Cardiac septum (tissue), 1 donor: ENCODE measurements around the gene LYST. TPM values are rescaled to one million over a fixed set of nuclear protein-coding genes. Genes with fewer than 3 reads are reported as not detected.

ENCODE experiments used
- DNase-seq: peaks from one replicate; pipeline ENCODE4 v3.0.0-alpha.2; 2020; ENCODE audit warnings: low spot score
- intact Hi-C: fragments of 100-400 bp; cut with DNase I; formaldehyde crosslinking; loops from one replicate; pipeline ENCODE4 v1.14.0; 2022
- total RNA-seq: library from RNA; stranded (reverse); fragmentation: NEBNext Ultra II Directional; extraction: Animal tissue kit (Norgen Biotek cat#: 25700); gene quantifications from one replicate; pipeline ENCODE4 v1.2.1, GENCODE V29; 2021
- donor health status: DM: no; HTN: no; CAD: no.

LYST gene
- total RNA-seq, 1 donor from 2014 or later: 15.4 TPM

DNA sequence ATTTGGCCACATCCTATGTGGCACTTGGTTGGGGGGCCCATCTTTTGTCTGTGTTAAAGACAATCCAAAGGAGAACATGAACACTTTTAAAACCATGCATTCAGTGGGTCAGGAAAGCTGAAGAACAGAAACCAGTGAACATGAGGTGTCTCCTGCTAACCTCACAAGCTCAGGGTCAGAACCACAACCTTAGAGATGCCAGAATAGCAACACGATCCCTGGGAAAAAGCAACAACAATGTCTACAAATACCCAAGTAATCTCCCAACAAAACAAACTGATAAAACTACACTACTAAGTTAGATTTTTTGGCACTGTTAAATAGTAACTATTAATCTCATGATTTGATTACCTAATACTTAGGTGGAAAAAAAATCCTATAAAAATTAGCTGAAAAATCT lies 183.1 kb downstream of the LYST start:
- DNase-seq: no peak
- intact Hi-C loops: no loop called here

DNA sequence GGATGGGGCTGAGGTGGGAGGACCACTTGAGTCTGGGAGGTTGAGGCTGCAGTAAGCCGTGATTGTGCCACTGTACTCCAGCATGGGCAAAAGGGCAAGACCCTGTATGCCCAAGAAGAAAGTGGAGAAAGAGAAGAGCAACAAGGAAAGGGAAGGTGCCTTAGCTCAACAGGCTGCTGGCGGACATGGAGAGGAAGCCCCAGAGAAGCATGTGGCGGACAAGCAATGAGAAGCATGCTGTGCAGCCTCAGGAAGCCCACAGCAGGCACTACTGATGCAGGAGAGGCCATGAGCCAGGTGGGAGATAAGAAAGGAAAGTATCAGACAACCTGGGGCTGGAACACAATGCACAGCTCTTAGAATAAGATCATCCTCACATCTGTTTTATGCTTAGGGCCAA lies 184.5 kb downstream of the LYST start:
- intact Hi-C loops: no loop called here
- no peak for DNase-seq

DNA sequence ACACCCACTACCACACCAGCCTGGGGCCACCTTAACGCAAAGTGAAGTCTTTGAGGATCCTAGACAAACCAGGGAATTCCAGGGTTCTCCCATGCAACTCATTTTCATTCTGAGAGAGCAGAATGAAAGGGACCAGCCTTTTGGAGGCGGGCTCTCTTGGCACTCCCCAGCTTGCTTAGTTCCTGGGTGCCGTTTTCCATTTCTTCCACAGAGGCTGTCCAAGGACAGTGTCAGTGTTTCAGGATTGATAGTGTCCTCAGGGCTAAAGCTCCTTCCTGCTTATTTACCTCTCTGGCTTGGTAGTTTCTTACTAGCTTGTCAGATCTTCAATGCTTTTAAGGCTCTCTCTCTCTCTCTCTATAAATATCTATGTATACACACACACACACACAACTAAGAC lies 187.1 kb downstream of the LYST start:
- DNase-seq: no peak
- intact Hi-C loops: no loop called here

DNA sequence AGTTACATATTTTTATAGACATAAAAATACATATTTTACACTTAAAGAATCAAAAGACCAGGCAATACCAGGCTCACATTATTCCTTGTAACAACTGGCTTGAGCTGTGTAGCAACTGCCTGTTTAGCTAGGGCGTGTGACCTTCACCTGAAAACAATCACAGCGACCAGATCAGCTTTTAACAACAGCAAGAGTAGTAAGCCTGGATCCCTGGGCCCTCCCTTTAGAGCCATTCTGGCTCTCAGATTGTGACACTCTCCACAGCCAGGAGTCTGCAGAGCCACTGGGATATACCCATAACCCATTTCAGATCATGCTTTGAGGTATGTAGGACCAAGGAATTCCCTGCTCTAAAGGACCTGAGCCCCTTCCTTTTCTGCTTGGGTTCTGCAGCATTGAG lies 187.7 kb downstream of the LYST start:
- intact Hi-C loops: no loop called here
- no peak for DNase-seq

DNA sequence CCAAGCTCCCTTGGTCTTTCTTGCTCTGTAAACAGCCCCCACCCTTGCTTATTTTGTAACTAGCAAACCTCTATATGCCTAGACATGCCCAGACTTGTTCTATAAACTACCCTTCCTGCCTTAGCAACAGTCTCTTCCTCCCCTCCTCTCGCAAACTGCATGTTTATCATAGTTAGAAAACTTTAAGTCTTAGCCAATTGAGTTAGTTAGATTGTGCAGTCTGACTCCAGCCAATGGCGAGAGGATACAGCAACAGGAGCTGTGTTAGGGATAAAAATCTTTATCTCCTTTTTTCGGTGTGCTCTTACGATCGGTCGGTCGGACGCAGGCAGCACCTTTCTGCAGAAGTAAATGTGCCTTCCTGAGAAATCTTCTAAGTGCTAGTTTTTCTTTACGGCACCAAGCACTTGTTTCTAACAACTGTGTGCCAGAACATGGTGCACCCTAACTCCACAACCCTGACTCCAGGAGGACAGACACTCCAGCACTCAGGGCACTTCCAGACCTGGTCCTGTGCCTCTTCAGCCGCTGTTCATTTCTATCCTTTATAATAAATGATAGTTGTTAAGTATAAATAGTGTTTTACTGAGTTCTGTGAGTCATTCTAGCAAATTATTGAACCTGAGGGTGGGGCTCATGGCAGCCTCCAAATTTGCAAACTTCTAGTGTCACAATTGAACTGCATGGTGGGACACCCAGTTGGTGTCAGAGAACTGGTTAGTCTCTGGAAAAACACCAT lies 191.4 kb downstream of the LYST start:
- intact Hi-C loops: no loop called here
- DNase-seq: no peak

DNA sequence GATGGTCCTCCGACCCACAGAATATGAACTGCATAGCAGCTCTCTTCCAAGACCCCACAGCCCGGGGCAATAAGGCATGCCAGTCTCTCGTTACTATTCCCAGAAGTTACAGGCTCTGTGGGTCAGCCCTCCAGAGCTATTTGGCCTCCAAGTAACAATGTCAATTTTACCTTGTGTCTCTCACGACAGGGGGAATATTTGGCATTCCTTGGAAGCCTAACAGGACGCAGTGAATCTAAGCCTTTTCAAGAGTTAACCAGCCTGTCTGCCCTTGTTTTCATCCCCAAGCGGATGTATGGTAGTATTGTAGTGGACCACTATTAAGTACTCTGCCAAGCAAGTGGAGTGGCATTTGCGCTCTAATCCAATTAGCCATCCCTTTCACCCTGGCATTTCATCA lies 192.7 kb downstream of the LYST start:
- intact Hi-C loops: no loop called here
- DNase-seq: no peak

DNA sequence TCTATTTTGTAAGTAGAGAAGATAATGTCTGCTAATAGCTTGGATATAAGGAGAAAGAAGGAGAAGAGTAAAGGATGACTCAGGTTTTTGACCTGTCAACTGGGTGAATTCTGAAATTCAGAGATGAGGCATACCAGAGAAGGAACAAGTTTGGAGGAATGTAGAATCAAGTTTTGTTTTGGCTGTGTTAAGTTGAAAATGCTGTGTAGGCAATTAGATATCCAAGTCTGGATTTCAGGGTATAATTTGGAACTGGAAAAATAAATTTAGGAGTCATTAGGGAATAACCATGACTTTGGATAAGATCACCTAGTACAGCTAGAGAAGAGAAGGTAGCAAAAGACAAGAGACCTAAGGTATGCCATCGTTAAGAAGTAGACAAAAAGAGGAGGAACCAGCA lies 194.7 kb downstream of the LYST start:
- DNase-seq: no peak
- intact Hi-C loops: no loop called here

DNA sequence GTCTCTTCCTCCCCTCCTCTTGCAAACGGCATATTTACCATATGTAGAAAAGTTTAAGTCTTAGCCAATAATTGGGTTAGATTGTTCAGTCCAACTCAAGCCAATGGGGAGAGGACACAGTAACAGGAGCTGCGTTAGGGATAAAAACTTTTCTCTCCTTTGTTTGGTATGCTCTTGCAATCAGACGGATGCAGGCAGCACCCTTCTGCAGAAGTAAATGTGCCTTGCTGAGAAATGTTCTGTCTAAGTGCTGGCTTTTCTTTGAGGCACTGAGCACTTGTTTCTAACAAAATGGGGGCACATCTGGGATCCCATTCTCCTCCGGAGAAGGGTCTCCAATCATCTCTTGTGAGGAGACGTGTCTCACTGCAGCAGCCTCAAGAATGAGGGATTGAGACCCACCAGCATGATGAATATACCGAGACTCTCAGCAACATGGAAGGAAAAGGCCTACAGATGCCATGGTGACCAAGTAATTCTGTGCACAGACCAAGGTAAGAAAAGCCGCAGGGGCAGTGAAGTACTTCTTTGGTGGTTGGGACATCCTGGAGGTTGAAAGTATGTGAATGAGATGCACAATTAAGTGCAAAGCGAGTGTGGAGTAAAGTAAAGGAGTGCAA lies 196.4 kb downstream of the LYST start:
- intact Hi-C loops: no loop called here
- no peak for DNase-seq

DNA sequence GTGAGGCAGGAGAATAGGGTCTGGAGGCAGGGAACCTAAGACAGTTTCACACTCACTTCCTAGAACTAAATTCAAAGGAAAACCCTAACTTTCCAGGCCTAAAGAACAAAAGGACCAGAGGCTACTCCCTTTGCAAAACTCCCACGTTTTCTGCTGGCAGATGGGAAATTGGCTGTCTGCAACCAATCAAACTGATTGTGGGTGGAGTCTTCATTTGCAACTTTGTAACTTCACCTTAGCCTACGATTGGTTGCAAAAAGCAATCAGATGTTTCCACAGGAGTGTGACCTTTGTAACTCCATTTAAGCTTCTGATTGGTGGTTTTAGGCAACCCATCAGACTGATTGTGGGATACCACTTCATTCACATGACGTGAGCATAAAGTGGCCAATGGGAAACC lies 197.4 kb downstream of the LYST start:
- DNase-seq: no peak
- intact Hi-C loops: no loop called here

DNA sequence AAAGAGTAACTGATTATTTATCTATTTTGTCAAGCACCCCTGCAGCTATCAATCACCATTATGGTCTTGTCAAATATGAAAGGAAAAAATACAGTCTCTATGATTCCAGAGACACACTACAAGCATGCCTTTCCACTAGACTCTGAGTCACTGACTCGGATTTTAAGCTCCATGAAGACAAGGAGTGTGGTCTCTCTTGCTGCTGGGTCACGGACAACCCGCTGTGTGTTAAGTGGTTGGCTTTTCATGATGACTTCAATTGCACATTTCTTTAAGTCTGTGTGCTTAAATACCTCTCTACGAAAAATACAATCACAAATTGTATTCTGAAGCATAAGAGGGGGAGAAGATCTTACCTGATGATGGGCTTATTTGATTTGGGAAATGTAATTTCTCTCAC lies 203.1 kb downstream of the LYST start:
- no peak for DNase-seq
- intact Hi-C loops: no loop called here

DNA sequence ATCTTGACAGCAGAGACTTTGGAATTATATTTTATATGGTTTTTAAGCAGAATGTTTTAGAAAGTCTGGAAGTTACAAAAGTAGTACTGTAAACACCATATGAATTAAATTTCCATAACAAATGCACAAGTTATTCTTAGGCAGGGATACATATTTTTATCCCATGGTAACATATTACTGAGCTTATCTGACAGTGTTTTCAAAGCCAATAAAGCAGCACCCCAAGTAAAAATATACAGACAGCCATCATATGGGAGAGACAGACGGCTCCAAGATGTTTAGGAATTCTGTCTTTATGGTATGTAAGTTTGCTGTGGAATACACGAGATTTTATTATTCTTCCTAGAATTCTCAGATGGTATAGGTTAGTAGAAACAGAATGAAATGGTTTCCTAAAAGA lies 205.1 kb downstream of the LYST start:
- DNase-seq: no peak
- intact Hi-C loops: no loop called here

DNA sequence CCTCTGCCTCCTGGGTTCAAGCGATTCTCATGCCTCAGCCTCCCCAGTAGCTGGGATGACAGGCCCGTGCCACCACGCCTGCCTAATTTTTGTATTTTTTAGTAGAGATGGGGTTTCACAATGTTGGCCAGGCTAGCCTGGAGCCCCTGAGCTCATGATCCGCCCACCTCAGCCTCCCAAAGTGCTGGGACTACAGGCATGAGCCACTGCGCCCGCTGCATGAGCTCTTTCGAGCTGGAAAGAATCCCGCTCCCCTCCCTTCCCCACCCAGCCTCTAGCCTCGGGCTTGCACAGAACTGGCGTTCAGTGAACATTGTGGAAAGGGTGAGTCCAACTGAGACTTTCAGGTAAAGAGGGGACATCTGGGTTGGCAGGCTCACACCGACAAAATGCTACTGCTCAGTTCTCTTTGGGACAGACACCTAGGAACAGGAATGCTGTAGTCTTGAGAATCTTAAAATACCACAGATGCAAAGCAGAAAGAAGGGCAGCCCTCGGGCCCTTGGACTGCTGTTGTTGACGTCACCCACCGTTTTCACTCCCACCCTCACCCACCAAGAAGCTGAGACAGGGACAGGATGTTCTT lies 207.4 kb downstream of the LYST start:
- no peak for DNase-seq
- intact Hi-C loops: no loop called here

DNA sequence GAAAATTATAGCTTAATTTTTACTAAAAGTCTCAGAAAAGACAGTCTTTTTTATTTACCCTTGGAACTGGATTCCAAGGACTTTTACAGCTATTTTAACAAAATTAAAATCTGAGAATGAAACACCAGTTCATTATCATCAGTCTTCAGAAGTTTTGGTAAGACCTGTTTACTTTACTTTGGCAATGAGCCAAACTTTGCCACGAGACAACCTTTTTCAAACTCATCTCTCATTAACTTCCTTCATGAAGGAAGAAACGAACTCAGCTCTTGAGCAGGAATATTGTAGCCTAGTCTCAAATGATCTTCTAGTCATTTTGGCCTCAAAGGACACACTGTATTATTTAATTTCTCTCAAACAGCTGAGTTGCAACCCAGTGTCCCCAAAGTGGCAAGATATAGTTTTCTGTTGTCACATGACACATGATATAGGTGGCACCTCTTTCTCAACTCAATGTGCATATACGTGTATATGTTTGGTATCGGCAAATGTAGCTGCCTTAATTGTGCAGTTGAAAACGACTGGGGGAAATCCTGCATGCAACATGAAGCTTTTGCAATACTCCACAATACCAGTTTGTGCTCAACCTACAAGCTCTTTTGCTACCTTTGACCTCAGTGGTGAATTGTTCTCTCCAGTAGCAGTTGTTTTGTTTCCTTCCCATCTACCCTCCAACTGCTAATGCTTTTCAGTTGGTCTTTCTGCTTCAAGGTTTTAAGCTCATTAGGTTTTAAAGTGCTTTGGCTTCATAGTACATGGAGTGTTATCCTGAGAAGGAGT lies 208.8 kb downstream of the LYST start:
- no peak for DNase-seq
- intact Hi-C loops: no loop called here

DNA sequence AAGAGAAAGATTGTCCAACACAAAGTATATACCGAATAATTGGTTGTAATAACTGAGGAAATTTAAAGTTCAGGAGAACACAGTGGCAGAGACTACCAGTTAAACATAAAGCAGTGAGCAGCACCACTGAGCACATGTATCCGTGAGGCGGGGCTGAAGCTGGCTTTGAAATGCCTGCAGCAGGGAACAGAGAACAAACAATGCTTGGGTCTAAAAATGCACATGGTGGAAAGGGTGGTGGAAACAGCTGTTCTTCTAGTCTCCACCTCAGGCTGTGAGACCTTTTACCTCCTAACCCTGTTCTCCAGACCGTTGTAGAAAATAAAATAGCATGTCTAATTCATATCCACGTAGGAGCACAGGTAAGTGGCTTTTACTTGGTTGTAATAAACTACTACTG lies 209.4 kb downstream of the LYST start:
- intact Hi-C loops: no loop called here
- DNase-seq: no peak

DNA sequence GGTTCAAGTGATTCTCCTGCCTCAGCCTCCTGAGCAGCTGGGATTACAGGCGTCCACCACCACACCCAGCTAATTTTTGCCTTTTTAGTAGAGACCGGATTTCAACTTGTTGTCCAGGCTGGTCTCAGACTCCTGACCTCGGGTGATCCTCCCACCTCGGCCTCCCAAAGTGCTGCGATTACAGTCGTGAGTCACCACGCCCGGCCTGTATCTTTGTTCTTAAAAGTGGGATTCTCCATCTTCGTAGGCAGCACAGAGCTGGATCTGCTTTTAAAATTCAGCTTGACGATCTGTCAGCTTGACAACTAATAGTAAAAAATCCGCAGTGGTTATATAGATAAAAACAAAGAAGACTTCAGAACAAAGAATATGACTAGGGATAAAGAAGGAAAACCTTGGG lies 214.3 kb downstream of the LYST start:
- intact Hi-C loops: no loop called here
- DNase-seq: no peak

DNA sequence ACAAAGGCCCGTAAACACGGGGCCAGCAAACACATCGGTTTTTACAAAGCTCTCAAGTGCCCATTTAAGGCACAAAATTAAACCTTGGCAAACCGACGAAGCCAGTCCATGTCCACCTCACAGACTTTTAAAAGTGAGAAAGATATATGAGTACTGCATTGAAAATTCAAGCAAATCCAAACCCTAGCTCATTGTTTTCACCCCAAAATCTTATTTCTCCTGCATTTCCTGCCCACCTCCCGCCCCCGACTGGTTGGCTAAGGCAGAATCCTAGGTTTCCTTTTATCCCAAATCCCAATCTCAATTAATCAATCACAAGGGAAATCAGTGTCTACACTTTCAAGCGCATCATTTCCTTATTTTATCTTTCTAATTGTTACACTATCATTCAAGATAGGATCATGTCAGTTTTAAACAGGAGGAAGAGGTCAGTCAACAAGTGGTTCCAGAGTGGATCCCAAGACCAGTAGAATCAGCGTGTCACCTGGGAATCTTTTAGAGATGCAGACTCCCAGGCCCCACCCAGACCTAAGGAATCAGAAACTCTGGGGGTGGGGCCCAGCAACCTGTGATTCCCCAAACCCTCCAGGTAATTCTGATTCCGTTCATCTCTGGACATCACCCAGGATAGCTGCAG lies 215.4 kb downstream of the LYST start:
- intact Hi-C loops: no loop called here
- no peak for DNase-seq

DNA sequence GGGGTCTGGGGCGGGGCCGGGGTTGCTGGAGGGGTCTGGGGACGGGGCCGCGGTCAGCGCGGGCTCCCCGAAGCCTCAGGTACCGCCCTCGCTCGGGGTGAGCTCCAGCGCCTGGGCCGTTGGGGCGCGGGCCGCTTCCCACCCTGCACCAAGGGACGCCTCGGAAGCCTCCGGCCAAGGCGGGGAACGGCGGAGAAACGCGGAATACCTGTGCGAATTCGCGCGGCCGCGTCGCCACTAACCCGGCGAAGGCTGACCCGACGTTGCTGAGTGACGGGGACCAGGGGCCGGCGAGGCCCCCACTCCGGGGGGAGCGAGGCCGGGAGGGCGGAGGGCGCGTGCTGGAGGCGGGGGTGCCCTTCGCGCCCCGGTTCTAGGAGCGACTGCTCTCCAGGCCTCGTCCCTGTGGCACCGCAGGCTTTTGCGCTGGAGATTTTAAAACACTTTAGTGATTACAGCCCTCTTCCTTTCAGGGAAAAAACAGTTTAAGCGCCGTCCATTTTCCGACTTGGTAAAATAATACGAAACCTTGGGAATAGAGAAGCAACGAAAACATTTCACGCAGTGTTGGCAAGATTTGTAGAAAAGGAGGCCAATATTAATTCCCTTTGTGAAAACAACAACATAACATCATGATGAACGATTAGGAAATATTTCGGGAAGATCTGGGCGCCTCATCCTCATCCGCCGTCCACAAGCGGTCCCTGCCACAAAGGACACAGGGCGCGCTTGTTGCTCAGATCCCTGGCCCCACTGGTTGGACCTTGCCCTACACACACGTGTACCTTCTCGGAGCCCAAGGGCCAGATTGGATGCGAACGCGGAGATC lies 216.2 kb downstream of the LYST start:
- intact Hi-C loops: no loop called here
- DNase-seq: no peak

DNA sequence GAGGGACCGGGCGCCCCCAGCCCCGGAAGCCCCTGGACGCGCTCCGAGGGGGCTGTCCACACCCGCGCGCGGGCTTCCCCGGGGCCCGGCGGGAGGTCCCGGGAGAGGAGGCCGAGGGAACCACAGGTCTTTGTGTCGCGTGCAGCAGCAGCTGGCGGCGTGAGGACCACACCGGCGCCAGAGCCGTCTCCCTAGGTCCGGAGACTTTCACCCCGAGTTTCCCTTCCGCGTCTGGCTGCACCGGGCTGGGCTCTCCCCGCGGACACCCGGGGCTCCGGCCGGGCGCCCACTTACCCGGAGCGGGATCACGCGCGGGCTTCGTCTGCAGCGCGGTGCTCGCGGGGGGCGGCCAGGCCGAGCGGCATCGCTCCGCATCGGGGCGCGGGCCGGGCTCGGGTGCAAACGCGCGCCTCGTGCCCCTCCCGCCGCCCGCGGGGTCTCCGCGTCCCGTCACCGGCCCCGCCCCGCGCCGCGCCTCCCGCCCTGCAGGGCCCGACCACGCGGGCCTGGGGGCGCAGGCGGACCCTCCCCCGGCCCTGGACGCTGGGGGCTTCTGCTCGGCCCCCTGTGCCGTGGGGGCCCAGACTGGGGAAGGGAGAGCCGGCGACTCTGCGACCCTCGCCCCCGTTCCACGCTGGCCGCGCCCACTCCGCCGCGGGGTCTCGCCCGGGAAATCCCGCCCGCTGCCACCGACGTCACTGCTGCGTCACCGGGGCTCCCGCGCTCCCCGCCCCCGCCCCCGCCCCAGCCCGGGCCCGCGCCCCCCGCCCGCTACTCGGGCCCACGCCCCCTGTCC lies 217.1 kb downstream of the LYST start, which contains the start of gene GNG4:
Gene GNG4, minus strand, starts transcription at position 417 of the 796 bp plus-strand sequence. CDS start 65,946 bp downstream, outside the sequence.
- intact Hi-C loops: no loop called here
- DNase-seq: no peak
